CD4-positive, alpha-beta T cell treated with Interleukin-4 for 4 hours (primary cell): ENCODE measurements around the gene PDCD1LG2.
"Not testable (repeated sequence)": the region's sequence is repeated elsewhere in the genome, so short reads cannot be mapped to it uniquely, and the experiment has no call there.

Experiments
- DNase-seq: peaks from one replicate; pipeline ENCODE4 v3.0.0-alpha.2; 2020

The PDCD1LG2 gene

GRCh38 chr9:5494765-5495164, 15.6 kb upstream of the PDCD1LG2 start:
- DNase-seq = not testable (repeated sequence)

GRCh38 chr9:5499157-5499556, 11.2 kb upstream of the PDCD1LG2 start:
- no peak for DNase-seq

GRCh38 chr9:5499889-5500398, 10.4 kb upstream of the PDCD1LG2 start:
- no peak for DNase-seq

- DNase-seq = no peak
These were observed 9.7 kb upstream of the PDCD1LG2 start for GRCh38 chr9:5500441-5501235.

- no peak for DNase-seq
These were observed 7.8 kb upstream of the PDCD1LG2 start for GRCh38 chr9:5502553-5502952.

- DNase-seq = no peak
These were observed 758 bp upstream of the PDCD1LG2 start for GRCh38 chr9:5509573-5509972.

- no peak for DNase-seq
These were observed 658 bp downstream of the PDCD1LG2 start for GRCh38 chr9:5510989-5511388.

- no peak for DNase-seq
These were observed 1.1 kb downstream of the PDCD1LG2 start for GRCh38 chr9:5511476-5511875.

GRCh38 chr9:5511935-5512580, 1.7 kb downstream of the PDCD1LG2 start:
- DNase-seq = no peak

GRCh38 chr9:5512658-5513452, 2.5 kb downstream of the PDCD1LG2 start:
- DNase-seq = no peak

GRCh38 chr9:5513966-5514616, 3.8 kb downstream of the PDCD1LG2 start:
- DNase-seq = no peak

- DNase-seq = no peak
These were observed 4.4 kb downstream of the PDCD1LG2 start for GRCh38 chr9:5514617-5515260.

GRCh38 chr9:5515261-5515650, 4.9 kb downstream of the PDCD1LG2 start:
- no peak for DNase-seq

- DNase-seq = no peak
These were observed 6.3 kb downstream of the PDCD1LG2 start for GRCh38 chr9:5516453-5517220.

GRCh38 chr9:5518171-5518936, 8.0 kb downstream of the PDCD1LG2 start:
- no peak for DNase-seq

- no peak for DNase-seq
These were observed 8.6 kb downstream of the PDCD1LG2 start for GRCh38 chr9:5518937-5519319.

- no peak for DNase-seq
These were observed 13.8 kb downstream of the PDCD1LG2 start for GRCh38 chr9:5524090-5524489.

- DNase-seq = no peak
These were observed 19.4 kb downstream of the PDCD1LG2 start for GRCh38 chr9:5529683-5530221.

- peak; percentile 83 for DNase-seq
These were observed 21.0 kb downstream of the PDCD1LG2 start for GRCh38 chr9:5531101-5531882.

- DNase-seq = no peak
These were observed 22.0 kb downstream of the PDCD1LG2 start for GRCh38 chr9:5532306-5532705.
